HEK293 (cell line): ENCODE measurements around the gene PEPD.

Experiments used
- CTCF ChIA-PET: fragments of 350-600 bp; formaldehyde crosslinking; extraction: SDS; loops from one replicate; lab custom pipeline; 2021; ENCODE audit warnings: antibody characterized with exemption; lab: Yijun Ruan, JAX
- POLR2A ChIA-PET: fragments of 300-600 bp; formaldehyde crosslinking; extraction: SDS; loops from one replicate; lab custom pipeline; 2020; ENCODE audit warnings: antibody characterized with exemption, inconsistent platforms; lab: Yijun Ruan, JAX
- H3K27ac ChIP-seq: fragments of 200-500 bp; sonication (Bioruptor generic); 2 replicates; pipeline ENCODE4 v1.5.1; 2014; ENCODE audit warnings: low read depth, low read length, control low read depth, inconsistent platforms; ENCODE audit errors: extremely low read depth
- H3K36me3 ChIP-seq, 2 experiments: fragments of 200-500 bp in 1 of 2; sonication (Bioruptor generic) in 1 of 2; 1 replicate in 1 of 2; 2 replicates in 1 of 2; pipeline ENCODE4 v1.5.1; 2014 to 2017; ENCODE audit warnings: inconsistent platforms in 2 of 2, low read length in 2 of 2; ENCODE audit not compliant: control insufficient read depth in 2 of 2, insufficient read depth in 1 of 2
- H3K4me1 ChIP-seq: fragments of 200-500 bp; sonication (Bioruptor generic); 2 replicates; pipeline ENCODE4 v1.5.1; 2014; ENCODE audit warnings: mild to moderate bottlenecking, low read length, inconsistent platforms; ENCODE audit not compliant: control insufficient read depth, insufficient read depth
- H3K4me3 ChIP-seq: 2 replicates; pipeline ENCODE4 v1.5.1; 2011; ENCODE audit warnings: low read depth, mild to moderate bottlenecking, control low read depth, low read length, moderate library complexity
- H3K9me3 ChIP-seq: fragments of 200-500 bp; sonication (Bioruptor generic); 2 replicates; pipeline ENCODE4 v1.5.1; 2014; ENCODE audit warnings: low read depth, low read length, inconsistent platforms; ENCODE audit not compliant: control insufficient read depth, insufficient read depth
- BCL11A ChIP-seq: fragments of 450-650 bp; formaldehyde crosslinking; IDR thresholded peaks from 2 replicates; pipeline ENCODE4 v1.5.1; 2016; ENCODE audit warnings: low read depth, missing biosample characterization, missing genetic modification characterization
- KLF7 ChIP-seq: fragments of 450-650 bp; formaldehyde crosslinking; IDR thresholded peaks from 2 replicates; pipeline ENCODE4 v1.5.1; 2016; ENCODE audit warnings: missing biosample characterization, missing genetic modification characterization, borderline replicate concordance
- MEIS1 ChIP-seq: sonication (generic); formaldehyde crosslinking; IDR thresholded peaks from 2 replicates; pipeline ENCODE4 v1.8.1; 2022; ENCODE audit warnings: missing genetic modification reagents, mild to moderate bottlenecking, borderline replicate concordance
- REPIN1 ChIP-seq: fragments of 450-650 bp; formaldehyde crosslinking; IDR thresholded peaks from 2 replicates; pipeline ENCODE4 v1.5.1; 2017; ENCODE audit warnings: missing biosample characterization, missing genetic modification characterization, low read depth
- SCRT1 ChIP-seq: fragments of 450-650 bp; formaldehyde crosslinking; IDR thresholded peaks from 2 replicates; pipeline ENCODE4 v1.5.1; 2016; ENCODE audit warnings: missing biosample characterization, missing genetic modification characterization, borderline replicate concordance
- WT1 ChIP-seq: fragments of 450-650 bp; formaldehyde crosslinking; IDR thresholded peaks from 2 replicates; pipeline ENCODE4 v1.5.1; 2016; ENCODE audit warnings: missing biosample characterization, missing genetic modification characterization
- ZBTB17 ChIP-seq: fragments of 450-650 bp; formaldehyde crosslinking; IDR thresholded peaks from 2 replicates; pipeline ENCODE4 v1.5.1; 2016; ENCODE audit warnings: missing biosample characterization, missing genetic modification characterization
- ZBTB20 ChIP-seq: fragments of 450-650 bp; formaldehyde crosslinking; IDR thresholded peaks from 2 replicates; pipeline ENCODE4 v1.5.1; 2016; ENCODE audit warnings: missing biosample characterization, missing genetic modification characterization
- ZNF133 ChIP-seq: fragments of 450-650 bp; formaldehyde crosslinking; IDR thresholded peaks from 2 replicates; pipeline ENCODE4 v1.5.1; 2016; ENCODE audit warnings: missing biosample characterization, missing genetic modification characterization
- ZNF184 ChIP-seq: fragments of 450-650 bp; IDR thresholded peaks from 2 replicates; pipeline ENCODE4 v1.5.1; 2018; ENCODE audit warnings: missing biosample characterization, mild to moderate bottlenecking, missing genetic modification characterization
- ZNF341 ChIP-seq: fragments of 450-650 bp; formaldehyde crosslinking; IDR thresholded peaks from 2 replicates; pipeline ENCODE4; 2016; ENCODE audit warnings: low read depth, missing biosample characterization, missing genetic modification characterization
- ZNF354C ChIP-seq: fragments of 450-650 bp; formaldehyde crosslinking; IDR thresholded peaks from 2 replicates; pipeline ENCODE4 v1.5.1; 2016; ENCODE audit warnings: missing biosample characterization, missing genetic modification characterization, low read depth, borderline replicate concordance
- ZNF391 ChIP-seq: fragments of 450-650 bp; formaldehyde crosslinking; IDR thresholded peaks from 2 replicates; pipeline ENCODE4 v1.5.1; 2016; ENCODE audit warnings: low read depth, missing biosample characterization, missing genetic modification characterization, borderline replicate concordance
- ZNF394 ChIP-seq: fragments of 450-650 bp; formaldehyde crosslinking; IDR thresholded peaks from 2 replicates; pipeline ENCODE4 v1.5.1; 2016; ENCODE audit warnings: missing biosample characterization, missing genetic modification characterization, mild to moderate bottlenecking, moderate library complexity, borderline replicate concordance
- ZNF398 ChIP-seq: fragments of 450-650 bp; formaldehyde crosslinking; IDR thresholded peaks from 2 replicates; pipeline ENCODE4 v1.5.1; 2017; ENCODE audit warnings: missing biosample characterization, missing genetic modification characterization
- ZNF426 ChIP-seq: fragments of 450-650 bp; formaldehyde crosslinking; IDR thresholded peaks from 2 replicates; pipeline ENCODE4 v1.5.1; 2017; ENCODE audit warnings: missing biosample characterization, missing genetic modification characterization, mild to moderate bottlenecking, inconsistent platforms, moderate library complexity
- ZNF473 ChIP-seq: fragments of 450-650 bp; formaldehyde crosslinking; IDR thresholded peaks from 2 replicates; pipeline ENCODE4 v1.5.1; 2017; ENCODE audit warnings: missing biosample characterization, missing genetic modification characterization
- ZNF521 ChIP-seq: fragments of 450-650 bp; formaldehyde crosslinking; IDR thresholded peaks from 2 replicates; pipeline ENCODE4 v1.5.1; 2017; ENCODE audit warnings: missing biosample characterization, mild to moderate bottlenecking, missing genetic modification characterization
- ZNF558 ChIP-seq: fragments of 450-650 bp; formaldehyde crosslinking; IDR thresholded peaks from 2 replicates; pipeline ENCODE4 v1.5.1; 2016; ENCODE audit warnings: missing biosample characterization, missing genetic modification characterization
- ZNF560 ChIP-seq: fragments of 450-650 bp; formaldehyde crosslinking; IDR thresholded peaks from 2 replicates; pipeline ENCODE4 v1.5.1; 2017; ENCODE audit warnings: missing biosample characterization, missing genetic modification characterization, borderline replicate concordance
- ZNF596 ChIP-seq: fragments of 450-650 bp; IDR thresholded peaks from 2 replicates; pipeline ENCODE4 v1.5.0; 2018; ENCODE audit warnings: missing biosample characterization, mild to moderate bottlenecking, missing genetic modification characterization, moderate library complexity
- ZNF776 ChIP-seq: fragments of 450-650 bp; formaldehyde crosslinking; IDR thresholded peaks from 2 replicates; pipeline ENCODE4 v1.5.0; 2017; ENCODE audit warnings: missing biosample characterization, missing genetic modification characterization, borderline replicate concordance
- ZNF791 ChIP-seq: fragments of 450-650 bp; formaldehyde crosslinking; IDR thresholded peaks from 2 replicates; pipeline ENCODE4 v1.5.1; 2016; ENCODE audit warnings: missing biosample characterization, missing genetic modification characterization
- TF ChIP-seq, protein P1 (sequence below): fragments of 450-650 bp; formaldehyde crosslinking; IDR thresholded peaks from 2 replicates; pipeline ENCODE4 v1.5.1; 2016; ENCODE audit warnings: missing biosample characterization, missing genetic modification characterization
- TF ChIP-seq, protein P2 (sequence below): fragments of 450-650 bp; formaldehyde crosslinking; IDR thresholded peaks from 2 replicates; pipeline ENCODE4 v1.5.1; 2017; ENCODE audit warnings: missing biosample characterization, missing genetic modification characterization

Gene PEPD

DNA sequence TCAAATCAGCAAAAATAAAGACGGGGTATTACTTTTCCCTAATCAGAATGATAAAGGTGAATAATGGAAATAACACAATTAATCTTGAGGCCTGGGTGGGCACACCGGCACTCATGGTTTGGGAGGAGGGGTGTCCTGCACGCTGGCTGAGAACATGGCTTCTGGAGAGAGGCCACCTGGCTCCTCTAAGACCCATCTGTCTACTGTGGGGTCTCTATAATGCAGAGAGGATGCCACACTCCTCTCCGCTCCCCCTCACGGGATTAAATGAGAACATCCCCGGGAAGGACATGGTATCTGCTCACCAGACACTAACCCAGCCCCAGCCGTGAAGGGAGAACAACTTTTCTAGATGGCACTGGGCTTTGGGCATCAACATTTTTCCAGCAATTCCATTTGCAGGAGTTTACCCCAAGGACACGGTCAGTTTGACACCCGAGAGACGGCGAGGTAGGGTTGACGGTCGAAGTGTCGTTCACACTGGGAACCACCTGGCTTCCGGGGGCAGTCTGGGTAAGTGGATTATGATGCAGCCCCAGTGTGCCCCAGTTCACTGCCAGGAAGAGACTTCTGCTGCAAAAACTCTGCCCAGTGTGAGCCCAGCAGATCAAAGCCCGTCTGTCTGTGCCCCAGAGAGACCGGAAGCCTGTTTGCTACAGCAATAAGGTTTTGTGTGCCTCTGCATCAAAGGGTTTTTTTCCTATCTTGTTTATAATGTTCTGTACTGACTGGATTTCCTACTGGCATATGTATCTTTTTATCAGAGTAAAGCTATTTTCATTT, 91.5 kb downstream of the PEPD start:
- CTCF ChIA-PET, result interaction anchor here (0.6 to 5.0 kb wide), 96 partner anchors 9 to 1231 kb away, joined by 3 to 173 read pairs (median 4); no protein-coding TSS in a partner anchor
- H3K36me3 ChIP-seq, result no peaks in the 10 kb centered on the region; a peak in 1 of 3 replicates
- H3K27ac ChIP-seq, result no peak overlapping the region
- H3K4me3 ChIP-seq, result no peak overlapping the region
- TF ChIP-seq ZNF184 (no peak), ZNF473 (tag by site-specific recombination) (0 out of 2 replicates have a peak, but pooled peaks have one; percentile 28)
- H3K9me3 ChIP-seq, result no peaks in the 10 kb centered on the region
- POLR2A ChIA-PET, result interaction anchor here (0.6 to 1.0 kb wide), 2 partner anchors 90 to 192 kb away, joined by 3 to 6 read pairs; partner anchors contain the start of gene CHST8
- peaks cover 11% of the 10 kb centered on the region for H3K4me1 ChIP-seq

DNA sequence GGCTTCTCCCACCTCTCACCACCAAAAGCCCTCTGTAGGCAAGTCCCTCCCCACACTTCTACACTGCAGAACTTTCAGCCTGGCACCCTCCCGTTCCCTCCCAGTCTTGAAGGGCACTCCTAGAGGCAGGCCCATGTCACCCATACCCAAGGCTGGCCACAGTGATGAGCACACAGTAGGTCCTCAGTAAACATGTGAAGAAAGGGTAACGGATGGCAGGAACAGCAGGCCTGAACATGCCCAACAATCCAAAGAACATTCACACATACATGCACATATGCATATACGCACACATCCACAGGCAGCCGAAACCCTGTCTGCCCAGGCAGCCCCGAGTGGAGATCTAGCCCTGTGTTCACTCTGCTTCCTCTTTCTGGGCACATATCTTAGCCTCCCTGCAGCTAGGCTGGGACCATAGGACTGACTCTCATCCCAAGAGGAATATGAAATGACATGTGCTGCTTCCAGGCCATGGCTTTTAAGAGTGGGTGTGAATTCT, 92.9 kb downstream of the PEPD start:
- Histone ChIP-seq H3K36me3 (no peaks in the 10 kb centered on the region; a peak in 1 of 3 replicates), H3K9me3 (no peaks in the 10 kb centered on the region), H3K27ac (no peak overlapping the region), H3K4me3 (no peak overlapping the region), H3K4me1 (peaks cover 5% of the 10 kb centered on the region)
- ChIA-PET CTCF (interaction anchor here (0.6 to 5.0 kb wide), 13 partner anchors 13 to 349 kb away, joined by 3 to 173 read pairs (median 4); no protein-coding TSS in a partner anchor), POLR2A (no interaction called here)
- TF ChIP-seq, protein P1, sequence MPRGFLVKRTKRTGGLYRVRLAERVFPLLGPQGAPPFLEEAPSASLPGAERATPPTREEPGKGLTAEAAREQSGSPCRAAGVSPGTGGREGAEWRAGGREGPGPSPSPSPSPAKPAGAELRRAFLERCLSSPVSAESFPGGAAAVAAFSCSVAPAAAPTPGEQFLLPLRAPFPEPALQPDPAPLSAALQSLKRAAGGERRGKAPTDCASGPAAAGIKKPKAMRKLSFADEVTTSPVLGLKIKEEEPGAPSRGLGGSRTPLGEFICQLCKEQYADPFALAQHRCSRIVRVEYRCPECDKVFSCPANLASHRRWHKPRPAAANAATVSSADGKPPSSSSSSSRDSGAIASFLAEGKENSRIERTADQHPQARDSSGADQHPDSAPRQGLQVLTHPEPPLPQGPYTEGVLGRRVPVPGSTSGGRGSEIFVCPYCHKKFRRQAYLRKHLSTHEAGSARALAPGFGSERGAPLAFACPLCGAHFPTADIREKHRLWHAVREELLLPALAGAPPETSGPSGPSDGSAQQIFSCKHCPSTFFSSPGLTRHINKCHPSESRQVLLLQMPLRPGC (tag by site-specific recombination), result no peak
- TF ChIP-seq KLF7 (tag by site-specific recombination) (no peak), ZNF394 (tag by site-specific recombination) (no peak), WT1 (tag by site-specific recombination) (no peak), MEIS1 (CRISPR knock-in tag) (no peak), ZNF558 (tag by site-specific recombination) (no peak), ZNF341 (no peak), ZBTB17 (no peak), ZBTB20 (no peak), ZNF391 (tag by site-specific recombination) (no peak), ZNF521 (tag by site-specific recombination) (no peak), BCL11A (tag by site-specific recombination) (no peak), ZNF596 (no peak)

- H3K4me3 ChIP-seq, result no peak overlapping the region
- no peaks in the 10 kb centered on the region for H3K36me3 ChIP-seq
- no peaks in the 10 kb centered on the region for H3K9me3 ChIP-seq
- no peak overlapping the region for H3K27ac ChIP-seq
- H3K4me1 ChIP-seq, result peaks cover 5% of the 10 kb centered on the region
- POLR2A ChIA-PET, result no interaction called here
- CTCF ChIA-PET, result interaction anchor here (0.5 to 5.0 kb wide), 13 partner anchors 9 to 428 kb away, joined by 3 to 173 read pairs (median 4); no protein-coding TSS in a partner anchor
- no peak for TF ChIP-seq ZNF426 (tag by site-specific recombination)
- TF ChIP-seq ZNF560 (tag by site-specific recombination), result no peak
- no peak for TF ChIP-seq REPIN1 (tag by site-specific recombination)
- no peak for TF ChIP-seq ZNF776
- no peak for TF ChIP-seq ZNF398 (tag by site-specific recombination)
- TF ChIP-seq, protein P2, sequence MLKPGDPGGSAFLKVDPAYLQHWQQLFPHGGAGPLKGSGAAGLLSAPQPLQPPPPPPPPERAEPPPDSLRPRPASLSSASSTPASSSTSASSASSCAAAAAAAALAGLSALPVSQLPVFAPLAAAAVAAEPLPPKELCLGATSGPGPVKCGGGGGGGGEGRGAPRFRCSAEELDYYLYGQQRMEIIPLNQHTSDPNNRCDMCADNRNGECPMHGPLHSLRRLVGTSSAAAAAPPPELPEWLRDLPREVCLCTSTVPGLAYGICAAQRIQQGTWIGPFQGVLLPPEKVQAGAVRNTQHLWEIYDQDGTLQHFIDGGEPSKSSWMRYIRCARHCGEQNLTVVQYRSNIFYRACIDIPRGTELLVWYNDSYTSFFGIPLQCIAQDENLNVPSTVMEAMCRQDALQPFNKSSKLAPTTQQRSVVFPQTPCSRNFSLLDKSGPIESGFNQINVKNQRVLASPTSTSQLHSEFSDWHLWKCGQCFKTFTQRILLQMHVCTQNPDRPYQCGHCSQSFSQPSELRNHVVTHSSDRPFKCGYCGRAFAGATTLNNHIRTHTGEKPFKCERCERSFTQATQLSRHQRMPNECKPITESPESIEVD (tag by site-specific recombination), result no peak
- no peak for TF ChIP-seq ZNF133 (tag by site-specific recombination)
- TF ChIP-seq ZNF354C (tag by site-specific recombination), result no peak
- TF ChIP-seq ZNF791 (tag by site-specific recombination), result no peak
- no peak for TF ChIP-seq SCRT1
Measured at GRCh38 chr19:33427801-33428626, 93.6 kb downstream of the PEPD start.
